ENCODE results near the gene PLEKHG2.
A peak's percentile ranks its signal among the peaks of the same experiment; 100 is the strongest.

Gene PLEKHG2

DNA sequence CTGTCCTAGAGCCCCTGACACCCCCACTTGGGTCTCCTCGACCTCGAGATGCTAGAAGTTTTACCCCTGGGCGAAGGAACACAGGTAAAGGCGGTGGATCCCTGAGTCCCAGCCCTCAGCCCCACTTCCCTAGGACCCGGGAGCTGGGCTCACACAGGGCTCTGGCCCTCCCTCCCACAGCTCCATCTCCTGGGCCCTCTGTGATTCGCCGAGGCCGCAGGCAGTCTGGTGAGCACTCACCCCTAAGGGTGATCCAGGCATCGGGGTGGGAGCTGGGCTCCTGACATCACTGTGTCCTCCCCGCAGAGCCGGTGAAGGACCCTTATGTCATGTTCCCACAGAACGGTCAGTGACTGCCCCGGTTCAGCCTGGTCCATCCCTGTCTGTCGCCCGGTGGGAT, 8.3 kb downstream of the PLEKHG2 start:
- DNase-seq (ENCODE audit: low read depth in 2 of 3, low spot score in 1 of 3): no peak

DNA sequence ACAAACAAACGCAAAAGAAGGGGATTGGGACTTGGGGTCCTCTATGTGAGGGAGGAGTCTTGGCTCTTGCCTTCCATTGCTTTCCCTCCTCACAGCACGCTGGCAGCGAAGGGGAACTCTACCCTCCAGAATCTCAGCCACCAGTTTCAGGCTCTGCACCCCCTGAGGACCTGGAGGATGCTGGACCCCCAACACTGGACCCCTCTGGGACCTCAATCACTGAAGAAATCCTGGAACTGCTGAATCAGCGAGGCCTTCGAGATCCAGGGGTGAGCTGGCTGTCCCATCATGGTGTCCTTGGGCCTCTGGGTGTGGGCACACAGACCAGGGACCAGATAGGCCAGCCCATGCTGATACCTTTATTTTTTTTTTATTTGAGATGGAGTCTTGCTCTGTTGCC, 9.6 kb downstream of the PLEKHG2 start:
- no peak for DNase-seq (ENCODE audit: low read depth in 2 of 3, low spot score in 1 of 3)

DNA sequence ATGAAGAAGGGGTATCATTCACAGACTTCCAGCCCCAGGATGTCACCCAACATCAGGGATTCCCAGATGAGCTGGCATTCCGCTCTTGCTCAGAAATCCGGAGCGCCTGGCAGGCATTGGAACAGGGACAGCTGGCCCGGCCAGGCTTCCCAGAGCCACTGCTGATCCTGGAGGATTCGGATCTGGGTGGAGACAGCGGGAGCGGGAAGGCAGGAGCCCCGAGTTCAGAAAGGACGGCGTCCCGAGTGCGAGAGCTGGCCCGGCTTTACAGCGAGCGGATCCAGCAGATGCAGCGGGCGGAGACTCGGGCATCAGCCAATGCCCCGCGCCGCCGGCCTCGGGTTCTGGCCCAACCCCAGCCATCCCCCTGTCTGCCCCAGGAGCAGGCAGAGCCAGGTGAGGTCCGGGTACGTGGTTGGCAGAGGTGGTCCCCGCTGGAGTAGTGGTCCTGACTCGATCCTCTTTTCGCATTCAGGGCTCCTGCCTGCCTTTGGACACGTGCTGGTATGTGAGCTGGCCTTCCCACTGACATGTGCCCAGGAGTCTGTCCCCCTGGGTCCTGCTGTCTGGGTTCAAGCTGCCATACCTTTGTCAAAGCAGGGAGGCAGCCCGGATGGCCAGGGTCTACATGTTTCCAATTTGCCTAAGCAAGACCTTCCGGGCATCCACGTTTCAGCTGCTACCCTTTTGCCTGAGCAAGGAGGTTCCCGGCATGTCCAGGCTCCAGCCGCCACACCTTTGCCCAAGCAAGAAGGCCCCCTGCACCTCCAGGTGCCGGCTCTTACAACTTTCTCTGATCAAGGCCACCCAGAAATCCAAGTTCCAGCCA, 11.0 kb downstream of the PLEKHG2 start:
- DNase-seq (ENCODE audit: low read depth in 2 of 3, low spot score in 1 of 3): no peak

DNA sequence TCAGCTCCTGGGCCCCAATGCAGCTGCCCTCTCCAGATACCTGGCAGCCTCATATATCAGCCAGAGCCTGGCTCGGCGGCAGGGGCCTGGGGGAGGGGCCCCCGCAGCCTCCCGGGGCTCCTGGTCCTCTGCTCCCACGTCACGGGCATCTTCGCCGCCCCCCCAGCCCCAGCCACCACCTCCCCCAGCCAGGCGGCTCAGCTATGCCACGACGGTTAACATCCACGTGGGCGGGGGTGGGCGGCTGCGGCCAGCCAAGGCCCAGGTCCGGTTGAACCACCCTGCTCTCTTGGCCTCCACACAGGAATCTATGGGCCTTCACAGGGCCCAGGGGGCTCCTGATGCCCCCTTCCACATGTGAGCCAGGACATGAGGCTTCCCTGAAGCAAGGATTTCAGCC, 12.5 kb downstream of the PLEKHG2 start:
- DNase-seq (ENCODE audit: low read depth in 2 of 3, low spot score in 1 of 3): no peak

DNA sequence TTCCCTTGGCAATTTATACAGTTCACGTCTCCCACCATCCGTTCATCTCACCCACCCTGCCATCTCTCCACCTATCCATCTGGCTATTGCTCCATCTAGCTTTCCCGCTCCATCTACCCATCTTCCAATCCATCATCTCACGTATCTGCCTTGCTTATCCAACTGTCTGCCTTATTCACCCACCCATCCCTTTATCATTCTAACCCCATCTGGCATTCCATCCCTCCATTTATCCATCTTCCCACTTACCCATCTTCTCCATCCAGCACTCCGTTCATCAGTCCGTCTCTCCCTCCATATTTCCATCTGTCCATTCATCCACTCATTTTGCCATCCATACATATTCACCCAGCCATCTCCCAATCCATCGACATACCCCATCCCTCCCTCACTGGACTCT, 13.3 kb downstream of the PLEKHG2 start:
- no peak for DNase-seq (ENCODE audit: low read depth in 2 of 3, low spot score in 1 of 3)

DNA sequence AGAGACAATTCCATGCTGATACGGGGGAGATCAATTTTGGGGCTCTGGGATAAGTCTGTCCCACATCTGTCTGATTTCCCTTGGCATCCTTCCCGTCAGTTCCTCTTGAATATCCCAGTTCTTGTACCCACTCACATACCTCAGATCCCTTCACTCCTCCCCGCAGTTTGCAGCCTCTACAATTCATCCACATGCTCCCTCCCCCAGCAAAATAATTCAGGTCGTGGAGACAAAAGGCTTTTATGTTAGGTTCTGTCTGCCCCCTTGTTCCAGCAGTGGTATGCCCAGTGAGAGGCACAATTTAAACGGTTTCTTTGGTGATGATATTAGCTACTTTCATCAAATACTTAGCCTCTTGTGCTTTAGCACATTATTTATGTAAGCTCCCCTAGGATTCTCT, 13.7 kb downstream of the PLEKHG2 start:
- DNase-seq (ENCODE audit: low read depth in 2 of 3, low spot score in 1 of 3): no peak

DNA sequence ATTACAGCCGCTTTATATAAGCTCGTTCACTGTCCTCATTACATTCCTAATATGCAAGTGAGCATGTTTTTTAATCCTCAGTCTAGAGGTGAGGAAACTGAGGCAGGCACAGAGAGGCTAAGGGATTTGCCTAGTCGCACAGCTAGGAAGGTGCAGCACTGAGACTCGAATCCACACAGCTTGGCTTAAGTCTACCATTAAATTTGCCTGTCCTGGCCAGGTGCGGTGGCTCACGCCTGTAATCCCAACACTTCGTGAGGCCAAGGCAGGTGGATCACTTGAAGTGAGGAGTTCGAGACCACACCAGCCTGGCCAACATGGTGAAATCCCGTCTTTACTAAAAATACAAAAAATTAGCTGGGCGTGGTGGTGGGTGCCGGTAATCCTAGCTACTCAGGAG, 15.2 kb downstream of the PLEKHG2 start:
- DNase-seq (ENCODE audit: low read depth in 2 of 3, low spot score in 1 of 3): no peak

DNA sequence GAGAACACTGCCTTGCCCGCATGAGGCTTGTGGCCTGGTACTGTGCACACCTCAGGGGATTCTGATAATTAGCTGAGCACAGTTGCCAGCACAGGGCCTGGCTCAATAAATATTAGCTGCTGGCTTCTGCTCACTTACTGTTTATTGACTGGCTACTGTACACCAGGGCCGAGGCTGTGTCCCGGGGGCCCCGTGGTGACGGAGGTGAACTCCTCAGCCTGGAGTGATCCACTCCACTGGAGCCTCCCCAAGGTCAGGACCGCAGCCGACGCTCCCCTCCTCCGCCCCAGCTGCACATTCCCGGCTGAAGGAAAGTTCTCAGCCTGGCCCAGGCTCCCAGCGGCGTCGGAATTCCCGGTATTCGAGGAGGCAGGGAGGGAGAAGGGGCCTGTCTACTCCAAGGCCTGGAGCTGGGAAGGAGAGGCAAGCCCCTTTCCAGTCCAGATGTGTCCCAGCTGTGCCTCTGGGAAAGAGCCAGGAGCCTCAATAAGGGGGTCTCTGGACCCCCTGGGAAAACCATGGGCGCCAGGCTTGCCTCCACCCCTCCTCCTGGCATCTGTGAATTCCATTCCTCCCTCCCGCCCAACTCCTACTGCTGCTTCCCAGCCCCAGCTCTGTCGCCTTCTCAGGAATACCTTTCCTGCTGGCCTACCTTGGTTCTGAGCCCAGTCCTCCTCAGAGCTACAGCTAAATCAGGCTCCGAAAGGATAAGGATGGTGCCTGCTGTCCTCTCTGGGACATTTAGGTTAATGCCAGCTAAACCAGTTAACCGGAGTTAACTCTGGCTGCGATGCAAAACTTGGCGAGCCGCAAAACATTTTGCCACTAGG, 16.0 kb downstream of the PLEKHG2 start:
- DNase-seq (ENCODE audit: low read depth in 2 of 3, low spot score in 1 of 3): no peak

DNA sequence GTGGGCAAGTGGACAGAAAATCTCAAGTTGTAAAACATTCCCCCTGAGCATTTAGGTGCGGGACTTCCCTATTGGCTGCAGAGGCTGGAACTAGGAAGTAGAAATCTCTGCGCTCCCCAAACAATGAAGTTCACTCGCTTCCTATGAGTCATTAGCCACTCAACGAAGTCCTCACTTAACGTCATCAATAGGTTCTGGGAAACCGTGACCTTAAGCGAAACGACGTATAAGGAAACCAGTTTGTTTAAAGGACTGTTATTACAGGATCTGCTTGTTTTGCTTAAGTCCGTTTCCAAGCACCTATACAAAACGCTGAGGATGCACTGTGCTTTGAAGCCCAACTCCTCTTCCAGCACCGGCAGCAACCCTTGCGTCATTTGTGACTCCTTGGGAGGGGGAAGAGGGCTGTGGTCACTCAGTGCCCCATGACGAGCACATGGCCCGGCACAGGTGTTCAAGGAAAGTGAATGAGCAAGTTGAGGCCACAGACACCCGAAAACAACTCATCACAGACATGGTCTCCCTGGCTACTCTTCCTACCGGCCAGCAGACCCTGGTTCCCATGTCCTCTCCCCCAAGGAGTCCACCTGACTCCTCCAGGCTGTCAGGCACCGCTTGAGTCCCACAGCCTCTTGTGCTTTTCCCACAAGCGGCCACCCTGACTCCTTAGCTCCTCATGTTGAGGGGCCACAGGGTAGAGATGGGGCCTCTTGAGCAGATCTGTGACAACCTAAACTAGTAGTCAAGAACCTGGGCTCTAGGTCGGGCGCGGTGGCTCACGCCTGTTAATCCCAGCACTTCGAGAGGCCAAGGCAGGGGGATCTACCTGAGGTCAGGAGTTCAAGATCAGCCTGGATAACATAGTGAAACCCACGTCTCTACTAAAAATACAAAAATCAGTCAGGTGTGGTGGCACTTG, 18.5 kb downstream of the PLEKHG2 start:
- peak in 2 of 3 donors; percentile 67 to 70 for DNase-seq (ENCODE audit: low read depth in 2 of 3, low spot score in 1 of 3)

DNA sequence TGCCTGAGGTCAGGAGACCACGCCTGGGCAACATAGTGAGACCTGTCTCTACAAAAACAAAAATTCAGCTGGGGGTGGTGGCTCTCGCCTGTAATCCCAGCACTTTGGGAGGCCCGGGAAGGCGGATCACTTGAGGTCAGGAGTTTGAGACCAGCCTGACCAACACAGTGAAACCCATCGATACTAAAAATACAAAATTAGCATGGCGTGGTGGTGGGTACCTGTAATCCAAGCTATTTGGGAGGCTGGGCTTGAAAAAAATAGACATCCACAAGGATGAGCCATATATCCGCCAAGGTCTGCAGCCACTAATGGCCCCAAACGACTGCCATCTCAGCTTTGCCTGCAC, 20.2 kb downstream of the PLEKHG2 start:
- no peak for DNase-seq (ENCODE audit: low read depth in 2 of 3, low spot score in 1 of 3)

DNA sequence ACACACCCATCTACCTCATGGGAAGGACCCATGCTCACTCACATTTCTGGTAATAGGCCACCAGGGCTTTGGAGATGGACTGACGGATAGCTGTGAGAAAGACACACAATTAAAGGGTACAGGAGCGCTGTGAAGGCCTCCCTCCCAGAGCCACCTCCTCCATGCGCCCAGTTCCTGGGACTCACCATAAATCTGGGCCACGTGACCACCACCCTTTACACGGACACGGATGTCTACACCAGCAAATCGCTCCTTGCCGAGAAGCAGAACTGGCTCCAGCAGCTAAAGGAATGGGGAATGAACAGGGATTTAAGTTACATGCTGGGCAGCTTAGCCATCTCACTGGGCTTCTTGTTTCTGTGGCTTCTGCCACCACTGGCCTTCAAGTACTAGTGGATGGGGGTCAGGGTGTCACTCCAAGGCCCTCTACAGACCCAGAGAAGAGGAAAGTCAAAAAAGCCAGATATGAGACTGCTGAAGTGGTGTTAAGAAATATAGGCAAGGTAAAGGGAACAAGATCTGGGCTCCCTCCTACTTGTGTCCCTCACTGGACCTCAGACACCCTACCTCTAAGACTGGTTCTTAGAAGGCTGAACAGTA, 21.1 kb downstream of the PLEKHG2 start:
- DNase-seq (ENCODE audit: low read depth in 2 of 3, low spot score in 1 of 3): no peak

DNA sequence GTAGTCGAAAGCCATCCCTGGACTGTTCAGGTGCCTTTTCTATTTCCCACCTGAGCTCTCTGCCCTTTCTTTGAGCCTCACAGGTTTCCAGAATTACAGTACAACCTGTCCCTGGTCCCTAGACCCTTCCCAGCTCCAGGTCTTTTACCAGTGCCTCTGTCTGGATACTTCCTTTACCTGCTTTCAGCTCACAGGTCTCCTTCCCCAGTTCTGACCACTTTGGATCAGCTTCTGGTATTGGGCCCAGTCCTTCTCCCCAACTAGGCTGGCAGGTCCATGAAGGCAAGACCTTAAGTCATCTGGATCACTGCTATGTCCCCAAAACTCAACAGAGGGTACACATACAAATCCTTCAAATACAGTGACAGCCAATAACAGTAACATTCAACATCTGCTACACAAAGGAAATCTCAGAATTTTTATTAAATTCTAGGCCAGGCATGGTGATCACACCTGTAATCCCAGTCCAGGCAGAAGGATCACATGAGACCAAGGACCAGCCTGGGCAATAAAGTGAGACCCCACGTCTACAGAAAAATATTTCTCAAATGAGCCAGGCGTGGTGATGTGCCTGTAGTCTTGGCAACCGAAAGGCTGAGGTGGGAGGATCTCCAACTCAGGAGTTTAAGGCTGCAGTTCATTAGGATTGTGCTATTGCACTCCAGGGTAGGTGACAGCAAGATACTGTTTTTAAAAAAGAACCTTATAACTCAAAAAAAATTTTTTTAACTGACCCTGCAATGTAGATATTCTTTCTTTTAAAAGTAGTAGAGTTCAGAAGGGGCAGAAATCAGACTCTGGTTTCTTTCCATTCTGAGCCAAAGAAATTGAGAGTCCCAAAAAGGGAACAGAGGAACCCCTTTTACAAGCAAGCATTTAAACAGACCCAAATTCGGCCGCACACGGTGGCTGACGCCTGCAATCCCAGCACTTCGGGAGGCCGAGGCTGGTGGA, 21.9 kb downstream of the PLEKHG2 start:
- DNase-seq (ENCODE audit: low read depth in 2 of 3, low spot score in 1 of 3): no peak

DNA sequence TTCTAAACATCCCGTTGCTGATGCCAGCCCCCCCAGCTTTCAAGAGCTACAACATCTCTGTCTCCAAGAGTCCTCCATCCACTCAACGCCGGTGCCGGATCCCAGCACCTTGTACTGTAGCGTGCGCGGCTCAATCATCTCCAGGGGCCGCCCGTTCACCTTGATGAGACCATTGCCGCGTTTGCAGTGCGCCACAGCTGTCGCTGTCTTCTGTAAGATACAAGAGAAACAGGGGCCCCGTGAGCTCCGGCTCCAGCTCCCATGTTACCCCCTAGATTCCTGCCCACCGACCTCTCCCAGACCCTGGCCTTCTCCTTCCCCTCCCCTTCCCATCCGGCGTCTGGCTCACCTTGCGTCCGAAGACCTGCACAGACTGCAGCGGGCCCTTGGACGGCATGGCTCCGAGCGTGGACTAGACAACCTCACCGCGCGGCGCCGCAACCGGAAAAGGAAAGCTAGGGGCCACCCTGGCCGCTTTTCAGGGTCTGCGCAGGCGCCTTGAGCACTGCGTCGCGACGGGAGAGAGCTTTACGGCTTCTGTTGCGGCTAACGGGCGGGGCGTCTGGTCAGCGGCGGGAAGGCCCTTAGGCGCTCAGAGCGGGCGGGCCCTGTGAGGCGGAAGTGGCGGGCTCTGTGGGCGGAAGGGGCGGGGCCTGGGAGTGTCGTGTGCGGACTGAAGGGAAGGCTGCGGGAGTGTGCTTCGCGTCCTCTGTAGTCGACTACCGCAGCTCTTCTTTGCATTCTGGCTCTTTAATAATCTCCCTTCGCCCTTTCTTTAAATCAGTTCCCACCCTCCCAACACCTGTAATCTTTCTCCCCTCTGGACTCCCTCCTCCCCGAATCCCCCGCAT, 23.3 kb downstream of the PLEKHG2 start, which contains the start of gene RPS16:
Gene RPS16 (minus strand): TSS at position 451 of the 851 bp plus-strand sequence. CDS start 54 bp downstream, at position 397.
- peak; percentile 99 for DNase-seq (ENCODE audit: low read depth in 2 of 3, low spot score in 1 of 3)

DNA sequence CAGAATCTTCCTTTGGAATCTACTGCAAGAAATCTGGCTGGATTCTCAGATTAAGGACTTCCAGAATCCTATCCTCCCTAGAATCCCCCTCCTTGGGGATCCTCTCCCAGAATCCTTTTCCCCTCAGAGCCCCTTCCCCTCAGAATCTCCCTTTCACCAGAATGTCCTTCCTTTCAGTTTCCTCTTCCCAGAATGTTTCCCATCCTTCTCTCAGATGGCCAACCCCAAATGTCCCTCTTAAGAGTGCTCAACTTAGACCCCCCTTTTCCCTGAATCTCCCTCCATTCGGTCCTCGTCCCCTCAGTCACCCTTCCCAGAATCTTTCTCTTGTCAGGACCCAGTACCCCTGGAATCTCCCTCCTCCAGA, 23.9 kb downstream of the PLEKHG2 start:
- no peak for DNase-seq (ENCODE audit: low read depth in 2 of 3, low spot score in 1 of 3)

DNA sequence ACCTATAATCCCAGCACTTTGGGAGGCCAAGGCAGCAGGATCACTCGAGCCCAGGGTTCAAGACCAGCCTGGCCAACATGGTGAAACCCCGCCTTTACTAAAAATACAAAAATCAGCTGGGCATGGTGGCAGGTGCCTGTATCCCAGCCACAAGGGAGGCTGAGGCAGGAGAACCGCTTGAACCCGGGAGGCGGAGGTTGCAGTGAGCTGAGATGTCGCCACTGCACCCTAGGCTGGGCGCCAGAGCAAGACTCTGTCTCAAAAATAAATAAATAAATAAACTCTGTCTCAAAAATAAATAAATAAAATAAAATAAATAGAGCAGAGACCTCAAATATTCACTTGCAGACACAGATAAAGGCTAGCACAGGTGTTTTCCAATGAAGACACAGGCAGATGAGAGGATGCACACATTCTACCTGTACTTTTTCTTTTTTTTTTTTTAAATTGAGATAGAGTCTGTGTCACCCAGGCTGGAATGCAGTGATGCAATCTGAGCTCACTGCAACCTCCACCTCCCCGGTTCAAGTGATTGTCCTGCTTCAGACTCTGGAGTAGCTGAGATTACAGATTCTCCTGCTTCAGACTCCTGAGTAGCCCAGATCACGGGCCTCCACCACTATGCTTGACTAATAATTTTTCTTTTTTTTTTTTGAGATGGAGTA, 25.9 kb downstream of the PLEKHG2 start:
- DNase-seq (ENCODE audit: low read depth in 2 of 3, low spot score in 1 of 3): no peak

DNA sequence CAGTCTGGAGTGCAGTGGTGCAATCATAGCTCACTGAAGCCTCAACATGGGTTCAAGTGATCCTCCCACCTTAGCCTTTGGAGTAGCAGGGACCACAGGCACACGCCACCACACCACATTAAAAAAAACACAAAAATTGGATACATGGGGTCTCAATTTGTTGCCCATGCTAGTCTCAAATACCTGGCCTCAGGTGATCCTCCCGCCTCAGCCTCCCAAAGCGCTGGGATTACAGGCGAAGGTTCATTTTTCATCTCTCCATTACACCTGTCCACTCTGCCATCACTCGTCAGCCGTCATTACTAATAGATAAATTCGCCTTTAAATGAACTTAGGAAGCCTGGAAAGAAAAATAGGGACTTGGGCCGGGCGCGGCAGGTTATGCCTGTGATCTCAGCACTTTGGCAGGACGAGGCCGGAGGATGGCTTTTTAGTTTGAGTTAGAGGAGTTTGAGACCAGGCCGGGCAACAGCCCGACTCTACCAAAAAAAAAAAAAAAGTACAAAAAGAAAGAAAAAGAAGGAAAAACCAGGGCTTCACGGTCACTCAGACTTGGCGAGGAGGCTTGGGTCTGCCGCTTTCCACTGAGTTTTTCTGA, 32.2 kb downstream of the PLEKHG2 start:
- DNase-seq (ENCODE audit: low read depth in 2 of 3, low spot score in 1 of 3): no peak

DNA sequence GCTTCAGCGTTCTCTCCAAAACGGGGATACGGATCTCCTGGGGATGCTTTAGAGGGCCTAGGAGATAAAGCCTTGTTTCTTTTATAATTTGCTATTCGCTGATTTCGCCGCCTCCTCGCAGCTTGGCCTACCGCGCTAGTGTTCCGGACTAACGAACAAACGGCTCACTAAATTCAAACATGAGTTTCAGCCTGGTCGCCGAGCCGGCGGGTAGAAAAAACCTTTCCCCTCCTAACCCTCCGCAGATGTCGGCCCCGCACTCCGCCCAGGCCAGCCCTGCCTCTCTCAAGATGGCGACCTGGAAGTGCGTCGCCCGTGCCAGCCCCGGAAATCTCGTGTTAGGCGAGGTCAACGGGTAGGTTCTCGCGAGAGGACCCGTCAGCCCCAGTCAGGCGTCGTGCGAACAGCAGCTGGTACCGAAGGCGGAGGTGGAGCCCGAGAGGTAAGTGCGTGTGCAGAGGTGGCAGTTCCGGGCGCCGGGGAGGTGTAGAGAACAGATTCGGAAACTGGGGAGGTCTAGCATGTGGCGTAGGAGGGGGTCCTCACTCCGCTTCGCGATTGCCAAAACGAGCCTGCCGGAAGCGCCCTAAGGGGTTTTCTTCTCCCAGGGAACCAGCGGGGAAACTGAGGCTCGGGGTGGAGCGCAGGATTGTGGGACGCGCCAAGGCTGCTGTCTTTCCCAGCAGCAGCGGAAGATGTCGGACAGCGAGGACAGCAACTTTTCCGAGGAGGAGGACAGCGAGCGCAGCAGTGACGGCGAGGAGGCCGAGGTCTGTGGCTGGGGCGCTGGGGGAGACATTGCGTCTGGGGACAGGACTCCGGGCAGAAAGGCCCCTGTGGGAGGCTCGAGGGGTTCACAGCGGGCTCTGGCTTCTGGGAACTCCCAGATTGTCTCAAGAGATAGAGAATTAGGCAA, 33.0 kb downstream of the PLEKHG2 start, which contains the start of gene SUPT5H:
Gene SUPT5H (plus strand): TSS at position 387 of the 916 bp plus-strand sequence. CDS start 309 bp downstream, at position 696.
- peak; percentile 95 to 98 (median 97) for DNase-seq (ENCODE audit: low read depth in 2 of 3, low spot score in 1 of 3)
